A673 (cell line): ENCODE measurements around the gene ZNF777. TPM values are rescaled to one million over a fixed set of nuclear protein-coding genes. Genes with fewer than 3 reads are reported as not detected.

Experiments
- BruUV-seq: library from RNA; stranded (reverse); fragments of 400-500 nt; replicated peaks from 2 replicates; lab custom pipeline; 2021; lab: Mats Ljungman, UMichigan
- CTCF ChIA-PET: fragments of 300-600 bp; sonication (Branson Sonifier 250); formaldehyde crosslinking; loops from one replicate; lab custom pipeline; 2022; ENCODE audit warnings: antibody characterized with exemption; lab: Charles Lee
- POLR2A ChIA-PET: fragments of 300-600 bp; sonication (Branson Sonifier 250); formaldehyde crosslinking; loops from one replicate; lab custom pipeline; 2022; ENCODE audit warnings: antibody characterized with exemption; ENCODE audit not compliant: low non-redundant PET; lab: Charles Lee
- DNase-seq: peaks from one replicate; pipeline ENCODE4 v3.0.0-alpha.2; 2015; ENCODE audit warnings: low spot score
- H3K27ac ChIP-seq: fragments of 200-600 bp; sonication (generic); 2 replicates; pipeline ENCODE4 v1.5.1; 2016; ENCODE audit warnings: mixed run types, low read depth, mild to moderate bottlenecking, mixed read lengths, antibody characterized with exemption, low read length; ENCODE audit not compliant: poor library complexity, severe bottlenecking
- H3K27me3 ChIP-seq: fragments of 200-600 bp; sonication (generic); replicated peaks from 2 replicates; pipeline ENCODE4 v1.6.1; 2017; ENCODE audit warnings: mixed run types, low read depth, mild to moderate bottlenecking, mixed read lengths, antibody characterized with exemption, low read length; ENCODE audit not compliant: insufficient read depth, poor library complexity
- H3K36me3 ChIP-seq: fragments of 200-600 bp; sonication (generic); 2 replicates; pipeline ENCODE4 v1.6.1; 2016; ENCODE audit warnings: mixed run types, mild to moderate bottlenecking, mixed read lengths, antibody characterized with exemption, low read length; ENCODE audit not compliant: insufficient read depth, poor library complexity, severe bottlenecking
- H3K4me1 ChIP-seq: fragments of 200-600 bp; sonication (generic); 2 replicates; pipeline ENCODE4 v1.6.1; 2017; ENCODE audit warnings: mixed run types, mild to moderate bottlenecking, mixed read lengths, antibody characterized with exemption, low read length; ENCODE audit not compliant: insufficient read depth, poor library complexity, severe bottlenecking
- H3K4me3 ChIP-seq: fragments of 200-600 bp; sonication (generic); 2 replicates; pipeline ENCODE4 v1.5.1; 2016; ENCODE audit warnings: low read depth, mixed run types, mild to moderate bottlenecking, mixed read lengths, low read length; ENCODE audit not compliant: poor library complexity, severe bottlenecking
- H3K9me3 ChIP-seq: fragments of 200-600 bp; sonication (generic); 2 replicates; pipeline ENCODE4 v1.6.1; 2016; ENCODE audit warnings: mixed run types, low read depth, mild to moderate bottlenecking, mixed read lengths, antibody characterized with exemption, low read length; ENCODE audit not compliant: poor library complexity, severe bottlenecking
- CTCF ChIP-seq: fragments of 300-800, 200-600 bp; sonication (generic); conservative IDR thresholded peaks from 2 replicates; pipeline ENCODE4 v1.5.1; 2017; ENCODE audit warnings: low read depth, mild to moderate bottlenecking, antibody characterized with exemption, low read length, moderate library complexity, mixed read lengths
- EZH2 ChIP-seq: fragments of 200-600 bp; sonication (generic); IDR thresholded peaks from 2 replicates; pipeline ENCODE4 v1.6.1; 2017; ENCODE audit warnings: borderline replicate concordance, low read depth, mild to moderate bottlenecking, mixed read lengths, antibody characterized with exemption, low read length; ENCODE audit not compliant: poor library complexity, severe bottlenecking
- intact Hi-C: fragments of 100-400 bp; cut with micrococcal nuclease; formaldehyde crosslinking; loops from one replicate; pipeline ENCODE4 v1.10.0; 2022; ENCODE audit not compliant: unreplicated experiment
- total RNA-seq: library from RNA; stranded (reverse); gene quantifications from 2 replicates; pipeline ENCODE4 v1.2.3, GENCODE V29; 2021

Gene ZNF777
- total RNA-seq, 1 experiment from 2014 or later: 19.3 TPM

- TF ChIP-seq CTCF (no peak), EZH2 (no peak)
- Histone ChIP-seq H3K4me3 (no peak overlapping the region), H3K27ac (no peak overlapping the region), H3K27me3 (no peaks in the 10 kb centered on the region), H3K4me1 (no peaks in the 10 kb centered on the region), H3K9me3 (no peaks in the 10 kb centered on the region), H3K36me3 (peaks cover 24% of the 10 kb centered on the region)
- intact Hi-C loops: no loop called here
- no TSS peak for BruUV-seq
- DNase-seq: no peak
- CTCF ChIA-PET: no interaction called here
- POLR2A ChIA-PET: no interaction called here
These were observed 12.4 kb upstream of the ZNF777 start for GRCh38 chr7:149473251-149473650.

DNA sequence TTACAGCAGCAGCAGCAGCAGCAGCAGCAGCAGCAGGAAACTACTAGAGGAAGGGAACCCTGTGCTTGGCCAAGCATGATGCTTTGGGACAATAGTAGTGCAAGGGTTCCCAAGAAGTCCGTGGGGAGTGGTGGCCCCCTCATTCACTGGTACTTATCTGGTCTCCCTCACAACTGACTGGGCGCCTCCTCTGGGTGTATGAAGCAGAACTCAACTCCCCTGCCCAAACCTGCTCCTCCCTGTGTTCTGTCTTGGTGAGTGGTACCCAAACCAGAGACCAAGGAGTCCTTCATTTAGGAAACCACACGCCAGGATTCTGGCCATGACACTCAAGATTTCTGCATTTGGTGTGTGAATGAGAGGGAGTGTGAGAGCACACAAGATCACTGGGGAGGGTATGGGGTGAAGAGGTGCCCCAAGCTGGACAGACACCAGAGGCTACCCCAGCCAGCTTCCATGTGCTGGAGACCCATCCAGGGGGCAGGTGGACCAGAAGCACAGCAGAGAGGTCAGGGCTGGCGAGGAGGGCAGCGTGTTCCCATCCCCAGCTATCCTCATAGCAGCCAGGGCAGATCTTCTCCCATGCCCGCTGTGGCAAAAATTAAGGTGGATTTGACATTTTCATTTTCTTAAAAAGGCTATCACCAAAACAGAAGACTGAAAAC, 10.6 kb upstream of the ZNF777 start:
- intact Hi-C loops: no loop called here
- peaks cover 2% of the 10 kb centered on the region for H3K9me3 ChIP-seq
- no peak overlapping the region for H3K4me3 ChIP-seq
- no peak for DNase-seq
- no peaks in the 10 kb centered on the region for H3K4me1 ChIP-seq
- POLR2A ChIA-PET: no interaction called here
- no peaks in the 10 kb centered on the region for H3K27me3 ChIP-seq
- TF ChIP-seq EZH2 (no peak), CTCF (no peak)
- CTCF ChIA-PET: no interaction called here
- BruUV-seq: no TSS peak
- no peak overlapping the region for H3K27ac ChIP-seq
- peaks cover 19% of the 10 kb centered on the region for H3K36me3 ChIP-seq

- Histone ChIP-seq H3K27me3 (no peaks in the 10 kb centered on the region), H3K36me3 (peaks cover 10% of the 10 kb centered on the region), H3K4me3 (no peak overlapping the region), H3K9me3 (peaks cover 6% of the 10 kb centered on the region), H3K4me1 (no peaks in the 10 kb centered on the region), H3K27ac (no peak overlapping the region)
- no peak for DNase-seq
- intact Hi-C loops: no loop called here
- CTCF ChIA-PET: no interaction called here
- no peak for TF ChIP-seq CTCF
- TF ChIP-seq EZH2: no peak
- BruUV-seq: no TSS peak
- POLR2A ChIA-PET: no interaction called here
These were observed 8.9 kb upstream of the ZNF777 start for GRCh38 chr7:149469806-149470205.
